K562 (cell line): ENCODE measurements around the gene SNX30. TPM values are rescaled to one million over a fixed set of nuclear protein-coding genes. Genes with fewer than 3 reads are reported as not detected.

Source experiments
- ATAC-seq: fragments of 200-7000 bp; cut with Tn5 transposase; 3 replicates; pipeline ENCODE4 v1.9.1; 2020; ENCODE audit warnings: moderate library complexity
- BruUV-seq: library from RNA; stranded (reverse); fragments of 400-500 nt; replicated peaks from 2 replicates; lab custom pipeline; 2021; lab: Mats Ljungman, UMichigan
- CTCF ChIA-PET: fragments of 300-600 bp; formaldehyde crosslinking; extraction: SDS; loops from one replicate; lab custom pipeline; 2021; ENCODE audit warnings: low intra/inter-chr PET ratio; lab: Yijun Ruan, JAX
- POLR2A ChIA-PET: fragments of 300-600, 350-650 bp; sonication (Branson Sonifier 250); formaldehyde crosslinking; extraction: SDS; loops from one replicate; lab custom pipeline; 2021; ENCODE audit warnings: antibody characterized with exemption, inconsistent platforms; lab: Yijun Ruan, JAX
- DNase-seq, 4 experiments: peaks; one replicate each; pipeline versions ENCODE4 v3.0.0 to v3.0.0-alpha.2; 2011 to 2018; ENCODE audit warnings: low spot score in 3 of 4, mixed read lengths in 3 of 4; ENCODE audit errors: extremely low read depth in 1 of 4
- FAIRE-seq: peaks from 2 replicates; lab custom pipeline; 2011; peaks lifted over from hg19 to GRCh38; lab: Jason Lieb, UNC
- H2AFZ ChIP-seq: 2 replicates; pipeline ENCODE4 v1.6.0; 2011; ENCODE audit warnings: low read depth, low read length, control low read depth, inconsistent platforms
- H3K27ac ChIP-seq: fragments of 200-600 bp; 3 replicates; pipeline ENCODE4 v1.8.0; 2011; ENCODE audit warnings: low read depth, mild to moderate bottlenecking, control low read depth, inconsistent platforms, low read length, moderate library complexity, mixed read lengths; ENCODE audit errors: extremely low read depth
- H3K27me3 ChIP-seq, 2 experiments: fragments of 300-600 bp in 1 of 2; 2 replicates in 1 of 2; 3 replicates in 1 of 2; pipeline versions ENCODE4 v1.6.0 to v1.8.0; 2011; ENCODE audit warnings: inconsistent platforms in 2 of 2, low read length in 2 of 2, mild to moderate bottlenecking in 1 of 2, mixed read lengths in 1 of 2, moderate library complexity in 1 of 2; ENCODE audit not compliant: control insufficient read depth in 2 of 2, insufficient read depth in 2 of 2
- H3K36me3 ChIP-seq: fragments of 300-600 bp; 3 replicates; pipeline ENCODE4 v1.8.0; 2011; ENCODE audit warnings: mild to moderate bottlenecking, low read length, inconsistent platforms; ENCODE audit not compliant: control insufficient read depth, insufficient read depth
- H3K4me1 ChIP-seq, 2 experiments: fragments of 200-600 bp in 1 of 2; replicated peaks in 1 of 2; 2 replicates in 1 of 2; 3 replicates in 1 of 2; pipeline versions ENCODE4 v1.5.1 to v1.8.0; 2011; ENCODE audit warnings: inconsistent platforms in 2 of 2, low read length in 2 of 2, mild to moderate bottlenecking in 1 of 2, mixed read lengths in 1 of 2, moderate library complexity in 1 of 2; ENCODE audit not compliant: control insufficient read depth in 2 of 2, insufficient read depth in 2 of 2
- H3K4me2 ChIP-seq: 2 replicates; pipeline ENCODE4 v1.6.1; 2011; ENCODE audit warnings: low read length, control low read depth, inconsistent platforms, mixed read lengths; ENCODE audit not compliant: insufficient read depth
- H3K4me3 ChIP-seq: fragments of 200-600 bp; sonication (generic), shearing (Covaris generic); 2 replicates; pipeline ENCODE4 v1.5.1; 2016; ENCODE audit warnings: control low read depth, inconsistent platforms
- H3K79me2 ChIP-seq: fragments of 200-600 bp; 3 replicates; pipeline ENCODE4 v1.8.0; 2011; ENCODE audit warnings: low read length, inconsistent platforms; ENCODE audit not compliant: control insufficient read depth, insufficient read depth
- H3K9ac ChIP-seq, 2 experiments: 2 replicates each; pipeline versions ENCODE4 v1.6.0 to v1.6.1; 2011; ENCODE audit warnings: low read depth in 2 of 2, low read length in 2 of 2, control low read depth in 1 of 2, inconsistent platforms in 1 of 2, mild to moderate bottlenecking in 1 of 2, mixed read lengths in 1 of 2; ENCODE audit not compliant: insufficient read depth in 1 of 2
- H3K9me1 ChIP-seq: one replicate; pipeline ENCODE4 v1.6.0; 2011; ENCODE audit warnings: inconsistent platforms, mild to moderate bottlenecking, low read length, moderate library complexity; ENCODE audit not compliant: control insufficient read depth, insufficient read depth
- H3K9me3 ChIP-seq: replicated peaks from 2 replicates; pipeline ENCODE4 v1.5.1; 2011; ENCODE audit warnings: low read depth, low read length, inconsistent platforms; ENCODE audit not compliant: control insufficient read depth, insufficient read depth
- H4K20me1 ChIP-seq: replicated peaks from 2 replicates; pipeline ENCODE4 v1.6.1; 2011; ENCODE audit warnings: low read length, inconsistent platforms, mixed read lengths; ENCODE audit not compliant: control insufficient read depth, insufficient read depth
- BCL6 ChIP-seq: fragments of 250-450 bp; sonication (Bioruptor Pico); IDR thresholded peaks from 2 replicates; pipeline ENCODE4 v1.4.0; 2020
- C11orf30 ChIP-seq: fragments of 450-650 bp; IDR thresholded peaks from 2 replicates; pipeline ENCODE4 v1.6.1; 2016; ENCODE audit warnings: low read depth, mild to moderate bottlenecking
- CEBPB ChIP-seq: fragments of 450-650 bp; IDR thresholded peaks from 2 replicates; pipeline ENCODE4 v1.6.1; 2016; ENCODE audit warnings: missing genetic modification characterization, missing compliant biosample characterization
- CTCF ChIP-seq, 3 experiments: IDR thresholded peaks in 2 of 3; conservative IDR thresholded peaks in 1 of 3; 2 replicates each; pipeline ENCODE4 v1.5.1; 2011 to 2012; ENCODE audit warnings: low read length in 3 of 3, mild to moderate bottlenecking in 3 of 3, control low read depth in 2 of 3, improper control_type of control experiment in 1 of 3, inconsistent platforms in 1 of 3, low read depth in 1 of 3, mixed read lengths in 1 of 3, moderate library complexity in 1 of 3; ENCODE audit not compliant: insufficient read depth in 2 of 3
- E2F1 ChIP-seq: sonication (generic); formaldehyde crosslinking; IDR thresholded peaks from 2 replicates; pipeline ENCODE4 v1.8.1; 2023; ENCODE audit warnings: mild to moderate bottlenecking, missing genetic modification reagents, moderate library complexity
- ESRRB ChIP-seq: fragments of 250-450 bp; sonication (Bioruptor Pico); IDR thresholded peaks from 2 replicates; pipeline ENCODE4 v1.5.0; 2020; ENCODE audit warnings: mild to moderate bottlenecking, moderate library complexity, borderline replicate concordance
- IFI16 ChIP-seq: fragments of 250-450 bp; sonication (Bioruptor Pico); IDR thresholded peaks from 2 replicates; pipeline ENCODE4 v2.1.2; 2022; ENCODE audit warnings: mild to moderate bottlenecking, inconsistent platforms
- XRCC3 ChIP-seq: fragments of 450-650 bp; IDR thresholded peaks from 2 replicates; pipeline ENCODE4 v1.6.1; 2017; ENCODE audit warnings: mild to moderate bottlenecking, moderate library complexity
- ZBTB34 ChIP-seq: fragments of 250-450 bp; sonication (Bioruptor Pico); IDR thresholded peaks from 2 replicates; pipeline ENCODE4 v1.8.0; 2021; ENCODE audit warnings: mild to moderate bottlenecking, moderate library complexity
- ZNF282 ChIP-seq: sonication (generic); formaldehyde crosslinking; IDR thresholded peaks from 2 replicates; pipeline ENCODE4 v1.8.1; 2023; ENCODE audit warnings: missing genetic modification reagents
- ZNF311 ChIP-seq: fragments of 250-450 bp; sonication (Bioruptor Pico); IDR thresholded peaks from 2 replicates; pipeline ENCODE4 v1.4.0; 2020; ENCODE audit warnings: mild to moderate bottlenecking, moderate library complexity
- ZNF592 ChIP-seq: fragments of 450-650 bp; IDR thresholded peaks from 2 replicates; pipeline ENCODE4 v1.6.1; 2017; ENCODE audit warnings: antibody characterized with exemption, mild to moderate bottlenecking
- ZNF77 ChIP-seq: fragments of 250-450 bp; sonication (Bioruptor Pico); IDR thresholded peaks from 2 replicates; pipeline ENCODE4 v1.5.0; 2020
- WGBS: fragments of 100-300 bp; shearing (Covaris generic); methylation state at CpG from one replicate; pipeline ENCODE4 v1.1.6; 2016; ENCODE audit warnings: low coverage, mixed read lengths; ENCODE audit not compliant: insufficient coverage; ENCODE audit errors: missing lambda C conversion rate; 5-methylcytosine and 5-hydroxymethylcytosine counted together
- in situ Hi-C: fragments of 300-500 bp; cut with MboI; formaldehyde crosslinking; loops from 4 replicates; pipeline ENCODE4 v1.15.0; 2018; ENCODE audit warnings: inconsistent platforms, mixed read lengths
- intact Hi-C: fragments of 100-400 bp; cut with micrococcal nuclease; formaldehyde crosslinking; loops from 2 replicates; pipeline ENCODE4 v1.14.2; 2022
- polyA plus RNA-seq, 8 experiments: library from polyadenylated mRNA; depleted of rRNA in 4 of 8; stranded (reverse) in 5 of 8; unstranded in 3 of 8; fragments of >200 nt; fragmentation: Nextera tagmentation in 2 of 8; fragmentation: Illumina TruSeq in 1 of 8; extraction: Ambion mirVana in 2 of 8; extraction: Trizol in 1 of 8; gene quantifications; 2 replicates each; pipeline versions ENCODE4 v1.2.1 to v1.2.3, GENCODE V29; 2011 to 2014; ENCODE audit warnings: inconsistent platforms in 1 of 8, missing spikeins in 1 of 8
- total RNA-seq, 7 experiments: library from RNA; depleted of rRNA in 6 of 7; stranded (reverse); fragments of >200 nt in 6 of 7; fragmentation: Illumina TruSeq in 2 of 7; extraction: Trizol in 2 of 7; gene quantifications; 2 replicates each; pipeline versions ENCODE4 v1.2.1 to v1.2.3, GENCODE V29; 2011 to 2021; ENCODE audit warnings: low replicate concordance in 1 of 7

Gene SNX30
- total and polyA plus RNA-seq, 9 of the 15 experiments (the other 6 are each of a cell fraction or from before 2014, with no cell fraction given): 0.76 to 5.9 (median 3.3) TPM

- H3K27me3 ChIP-seq: no peaks in the 10 kb centered on the region
- peak overlapping the region; percentile 83 for H2AFZ ChIP-seq
- WGBS: 8% methylated on average over 16 of the region's 17 CpGs
- in situ Hi-C loops: loop anchor here (25.0 kb wide), 1 partner anchor 724 kb away; no protein-coding TSS in a partner anchor
- peaks cover 10 to 18% of the 10 kb centered on the region in 2 experiments; a peak in 4 of 5 replicates for H3K4me1 ChIP-seq
- FAIRE-seq: peak; percentile 83
- DNase-seq: peak; percentile 71 to 84 (median 76)
- H3K9ac ChIP-seq: peak overlapping the region; percentile 46 to 91
- ATAC-seq: peak; percentile 82
- POLR2A ChIA-PET: interaction anchor here (0.6 to 1.5 kb wide), 3 partner anchors 13 to 641 kb away, joined by 3 read pairs; no protein-coding TSS in a partner anchor
- peak overlapping the region; percentile 70 for H3K4me2 ChIP-seq
- H3K36me3 ChIP-seq: no peaks in the 10 kb centered on the region
- no TSS peak for BruUV-seq
- no peaks in the 10 kb centered on the region for H3K9me1 ChIP-seq
- no peaks in the 10 kb centered on the region for H3K79me2 ChIP-seq
- no peaks in the 10 kb centered on the region; the same call in 1 of the 2 replicates for H4K20me1 ChIP-seq
- CTCF ChIA-PET: no interaction called here
- H3K4me3 ChIP-seq: no peak overlapping the region
- peak overlapping the region; percentile 47 for H3K27ac ChIP-seq
- no peaks in the 10 kb centered on the region for H3K9me3 ChIP-seq
- intact Hi-C loops: no loop called here
- TF ChIP-seq E2F1 (CRISPR knock-in tag) (no peak), C11orf30 (no peak), CEBPB (no peak), CTCF (IDR thresholded peaks at IDR 0.05 in 2 of 3, conservative IDR thresholded peaks at IDR 0.05 in 1 of 3; ENCODE audit: insufficient read depth in 2 of 3, low read depth in 1 of 3, low read length in 3 of 3) (no peak), ZNF592 (no peak), BCL6 (CRISPR knock-in tag) (no peak), ZNF311 (CRISPR knock-in tag) (no peak), ZBTB34 (CRISPR knock-in tag) (no peak), ZNF282 (no peak), ZNF77 (no peak), XRCC3 (no peak), IFI16 (CRISPR knock-in tag) (no peak), ESRRB (no peak)
These were observed 60.3 kb downstream of the SNX30 start for GRCh38 chr9:112810696-112811490.
